Stomach (tissue), 9 donors: Measurements from ENCODE around the gene CPED1. TPM values are rescaled to one million over a fixed set of nuclear protein-coding genes. Genes with fewer than 3 reads are reported as not detected.

Experiments used
- DNase-seq, 2 donors: peaks; one replicate each; pipeline versions ENCODE4 v3.0.0 to v3.0.0-alpha.2; 2013 to 2019
- H3K27ac ChIP-seq, 5 donors: fragments of 200-600 bp in 4 of 5; sonication (generic) in 4 of 5; one replicate each; pipeline ENCODE4 v1.5.1; 2013 to 2019; ENCODE audit warnings: mild to moderate bottlenecking in 1 of 5, moderate library complexity in 1 of 5
- H3K27me3 ChIP-seq, 3 donors: fragments of 200-600 bp; sonication (generic); one replicate each; pipeline ENCODE4 v1.5.1; 2017 to 2019; ENCODE audit warnings: mixed run types in 1 of 3
- H3K36me3 ChIP-seq, 4 donors: fragments of 200-600 bp; sonication (generic); 1 replicate in 3 of 4; 2 replicates in 1 of 4; pipeline ENCODE4 v1.5.1; 2016 to 2019
- H3K4me1 ChIP-seq, 4 donors: fragments of 200-600 bp; sonication (generic); one replicate each; pipeline ENCODE4 v1.5.1; 2016 to 2019
- H3K4me3 ChIP-seq, 4 donors: fragments of 200-600 bp; sonication (generic) in 3 of 4; one replicate each; pipeline ENCODE4 v1.5.1; 2016 to 2019; ENCODE audit warnings: mild to moderate bottlenecking in 1 of 4
- H3K9me3 ChIP-seq, 4 donors: fragments of 200-600 bp; sonication (generic); one replicate each; pipeline ENCODE4 v1.5.1; 2016 to 2019
- CTCF ChIP-seq, 7 experiments: fragments of 450-650 bp in 4 of 7; fragments of 200-600 bp in 3 of 7; sonication (generic) in 3 of 7; IDR thresholded peaks; one replicate each; pipeline ENCODE4 v1.5.1; 2016 to 2019; ENCODE audit warnings: antibody characterized with exemption in 7 of 7, control low read depth in 2 of 7, mild to moderate bottlenecking in 1 of 7
- EP300 ChIP-seq: sonication (generic); formaldehyde crosslinking; IDR thresholded peaks from one replicate; pipeline ENCODE4 v1.6.1; 2017; ENCODE audit warnings: antibody characterized with exemption
- POLR2A ChIP-seq, 4 donors: fragments of 450-650 bp; IDR thresholded peaks; one replicate each; pipeline ENCODE4 v1.6.1; 2016; ENCODE audit warnings: antibody characterized with exemption in 4 of 4, control low read depth in 2 of 4, mild to moderate bottlenecking in 1 of 4, moderate library complexity in 1 of 4
- POLR2AphosphoS5 ChIP-seq, 3 donors: sonication (generic); formaldehyde crosslinking; IDR thresholded peaks; one replicate each; pipeline ENCODE4 v1.6.1; 2016; ENCODE audit warnings: antibody characterized with exemption in 3 of 3
- WGBS, 5 donors: extraction: QIAGEN DNeasy Blood & Tissue Kit in 3 of 5; methylation state at CpG; one replicate each; pipeline versions ENCODE4 v1.1.5 to v1.1.7; 2013 to 2018; 5-methylcytosine and 5-hydroxymethylcytosine counted together
- intact Hi-C: fragments of 100-400 bp; cut with DNase I; formaldehyde crosslinking; loops from one replicate; pipeline ENCODE4 v1.15.1; 2023; ENCODE audit warnings: low total_unique reads
- polyA plus RNA-seq, 3 donors: library from polyadenylated mRNA; stranded (reverse); fragments of 200-250 nt; gene quantifications; one replicate each; pipeline ENCODE4 v1.2.3, GENCODE V29; 2013
- total RNA-seq, 5 donors: library from RNA; depleted of rRNA; stranded (reverse); fragments of >200 nt; gene quantifications; one replicate each; pipeline versions ENCODE4 v1.1.0 to v1.2.3, GENCODE V29; 2014 to 2016
- donor health status: healthy with polysubstance abuse.
- donor health status: Bipolar disorder and iron deficiency.
- donor health status: healthy.

Gene CPED1
- total and polyA plus RNA-seq, 8 donors: 3.0 to 58.7 (median 15.9) TPM

GRCh38 chr7:121080913-121081326 is 92.4 kb downstream of the CPED1 start:
- Histone ChIP-seq H3K4me3 (no peak overlapping the region), H3K4me1 (peaks cover 0 to 24% (median 11%) of the 10 kb centered on the region in 4 donors), H3K27me3 (no peaks in the 10 kb centered on the region), H3K27ac (no peak overlapping the region), H3K36me3 (no peaks in the 10 kb centered on the region), H3K9me3 (no peaks in the 10 kb centered on the region)
- WGBS, 5 donors: 57 to 72% (median 66%) methylated on average over 4 of the region's 4 CpGs
- TF ChIP-seq EP300 (no peak), POLR2AphosphoS5 (IDR thresholded peaks at IDR 0.05) (no peak), POLR2A (IDR thresholded peaks at IDR 0.05) (no peak), CTCF (IDR thresholded peaks at IDR 0.05) (no peak)
- intact Hi-C loops: loop anchor here (5.0 kb wide), 1 partner anchor 94 kb away; the partner anchor contains the start of gene CPED1
- no peak for DNase-seq

- Histone ChIP-seq H3K4me1 (peaks cover 0 to 29% (median 14%) of the 10 kb centered on the region in 4 donors), H3K27ac (peak overlapping the region in 1 of 5 donors; percentile 60), H3K27me3 (no peaks in the 10 kb centered on the region), H3K9me3 (no peaks in the 10 kb centered on the region), H3K4me3 (no peak overlapping the region), H3K36me3 (no peaks in the 10 kb centered on the region)
- intact Hi-C loops: loop anchor here (5.0 kb wide), 1 partner anchor 94 kb away; the partner anchor contains the start of gene CPED1
- DNase-seq: peak in 1 of 2 donors; percentile 80
- TF ChIP-seq POLR2AphosphoS5 (IDR thresholded peaks at IDR 0.05): peak in 2 of 3 donors; percentile 27 to 56
- peak in 5 of 7 experiments; percentile 45 to 67 (median 64) for TF ChIP-seq CTCF (IDR thresholded peaks at IDR 0.05)
- TF ChIP-seq EP300: no peak
- no peak for TF ChIP-seq POLR2A (IDR thresholded peaks at IDR 0.05)
- WGBS, 5 donors: 37 to 51% (median 49%) methylated on average over 3 of the region's 3 CpGs
Observed at GRCh38 chr7:121081327-121081936, 92.9 kb downstream of the CPED1 start.

GRCh38 chr7:121082400-121083101 is 94.0 kb downstream of the CPED1 start:
- no peaks in the 10 kb centered on the region for H3K27me3 ChIP-seq
- H3K9me3 ChIP-seq: no peaks in the 10 kb centered on the region
- intact Hi-C loops: loop anchor here (5.0 kb wide), 1 partner anchor 95 kb away; the partner anchor contains the start of gene CPED1
- DNase-seq: no peak
- H3K36me3 ChIP-seq: no peaks in the 10 kb centered on the region
- TF ChIP-seq EP300 (no peak), POLR2A (IDR thresholded peaks at IDR 0.05) (no peak), CTCF (IDR thresholded peaks at IDR 0.05) (no peak), POLR2AphosphoS5 (IDR thresholded peaks at IDR 0.05) (no peak)
- H3K4me3 ChIP-seq: no peak overlapping the region
- H3K27ac ChIP-seq: peak overlapping the region in 2 of 5 donors; percentile 4 to 60
- H3K4me1 ChIP-seq: peaks cover 0 to 33% (median 15%) of the 10 kb centered on the region in 4 donors

- peak in 1 of 2 donors; percentile 18 for DNase-seq
- no peaks in the 10 kb centered on the region for H3K27me3 ChIP-seq
- no peak overlapping the region for H3K4me3 ChIP-seq
- H3K9me3 ChIP-seq: no peaks in the 10 kb centered on the region
- no peaks in the 10 kb centered on the region for H3K36me3 ChIP-seq
- TF ChIP-seq EP300 (no peak), POLR2A (IDR thresholded peaks at IDR 0.05) (no peak), CTCF (IDR thresholded peaks at IDR 0.05) (no peak), POLR2AphosphoS5 (IDR thresholded peaks at IDR 0.05) (no peak)
- intact Hi-C loops: loop anchor here (5.0 kb wide), 1 partner anchor 96 kb away; the partner anchor contains the start of gene CPED1
- peaks cover 0 to 33% (median 15%) of the 10 kb centered on the region in 4 donors for H3K4me1 ChIP-seq
- peak overlapping the region in 3 of 5 donors; percentile 4 to 46 (median 30) for H3K27ac ChIP-seq
- WGBS, 5 donors: 68 to 89% (median 84%) methylated on average over 4 of the region's 4 CpGs
Observed at GRCh38 chr7:121083138-121083789, 94.8 kb downstream of the CPED1 start.
